D721Med (cell line): ENCODE results near the gene EFHD2.

Experiments used
- DNase-seq: peaks from one replicate; pipeline ENCODE4 v3.0.0; 2011; ENCODE audit warnings: low spot score; ENCODE audit not compliant: insufficient read length
- FAIRE-seq: peaks from 2 replicates; lab custom pipeline; 2011; peaks lifted over from hg19 to GRCh38; lab: Jason Lieb, UNC
- TF ChIP-seq, protein P1 (sequence below): IDR thresholded peaks from 2 replicates; pipeline ENCODE4 v1.5.1; 2012; ENCODE audit warnings: mild to moderate bottlenecking, control low read depth; ENCODE audit not compliant: insufficient read depth; ENCODE audit errors: missing control alignments

The EFHD2 gene

DNA sequence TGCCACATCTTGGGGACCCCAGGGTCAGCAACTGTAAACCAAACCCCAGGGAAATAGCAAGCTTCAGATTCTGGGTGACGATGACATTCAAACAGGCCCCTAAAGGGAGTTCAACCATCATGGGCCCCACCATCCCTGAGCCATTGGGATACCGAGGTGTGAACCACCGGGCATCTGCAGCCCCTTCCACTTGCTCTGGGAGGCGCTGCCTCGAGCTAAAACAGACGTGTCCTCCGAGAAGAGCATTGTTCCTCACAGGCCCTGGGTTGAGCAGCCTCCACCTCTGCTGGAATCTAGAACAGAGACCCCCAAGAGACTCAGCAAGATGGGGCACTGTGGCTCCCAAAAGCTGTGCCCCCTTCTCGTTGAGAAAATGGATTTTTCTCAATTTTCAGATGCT lies 19.0 kb upstream of the EFHD2 start:
- FAIRE-seq: no peak
- TF ChIP-seq, protein P1, sequence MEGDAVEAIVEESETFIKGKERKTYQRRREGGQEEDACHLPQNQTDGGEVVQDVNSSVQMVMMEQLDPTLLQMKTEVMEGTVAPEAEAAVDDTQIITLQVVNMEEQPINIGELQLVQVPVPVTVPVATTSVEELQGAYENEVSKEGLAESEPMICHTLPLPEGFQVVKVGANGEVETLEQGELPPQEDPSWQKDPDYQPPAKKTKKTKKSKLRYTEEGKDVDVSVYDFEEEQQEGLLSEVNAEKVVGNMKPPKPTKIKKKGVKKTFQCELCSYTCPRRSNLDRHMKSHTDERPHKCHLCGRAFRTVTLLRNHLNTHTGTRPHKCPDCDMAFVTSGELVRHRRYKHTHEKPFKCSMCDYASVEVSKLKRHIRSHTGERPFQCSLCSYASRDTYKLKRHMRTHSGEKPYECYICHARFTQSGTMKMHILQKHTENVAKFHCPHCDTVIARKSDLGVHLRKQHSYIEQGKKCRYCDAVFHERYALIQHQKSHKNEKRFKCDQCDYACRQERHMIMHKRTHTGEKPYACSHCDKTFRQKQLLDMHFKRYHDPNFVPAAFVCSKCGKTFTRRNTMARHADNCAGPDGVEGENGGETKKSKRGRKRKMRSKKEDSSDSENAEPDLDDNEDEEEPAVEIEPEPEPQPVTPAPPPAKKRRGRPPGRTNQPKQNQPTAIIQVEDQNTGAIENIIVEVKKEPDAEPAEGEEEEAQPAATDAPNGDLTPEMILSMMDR: no peak
- DNase-seq: no peak

DNA sequence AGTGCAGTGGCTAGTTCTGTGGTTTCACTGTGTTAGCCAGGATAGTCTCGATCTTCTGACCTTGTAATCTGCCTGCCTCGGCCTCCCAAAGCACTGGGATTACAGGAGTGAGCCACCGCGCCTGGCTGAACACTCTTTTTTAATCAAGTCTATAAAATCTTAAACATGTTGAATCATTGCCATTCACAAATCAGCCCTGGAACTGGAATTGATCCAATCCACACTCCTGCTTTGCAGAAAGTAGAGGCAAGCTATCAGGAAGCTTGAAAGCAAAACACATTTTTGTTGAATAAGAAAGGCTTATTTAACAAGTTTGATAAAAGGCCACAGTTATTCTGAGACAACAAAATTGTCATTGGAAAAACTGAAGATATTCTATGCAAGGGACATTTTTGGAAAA lies 18.3 kb upstream of the EFHD2 start:
- TF ChIP-seq, protein P1: no peak
- FAIRE-seq (no peak), DNase-seq (no peak)

DNA sequence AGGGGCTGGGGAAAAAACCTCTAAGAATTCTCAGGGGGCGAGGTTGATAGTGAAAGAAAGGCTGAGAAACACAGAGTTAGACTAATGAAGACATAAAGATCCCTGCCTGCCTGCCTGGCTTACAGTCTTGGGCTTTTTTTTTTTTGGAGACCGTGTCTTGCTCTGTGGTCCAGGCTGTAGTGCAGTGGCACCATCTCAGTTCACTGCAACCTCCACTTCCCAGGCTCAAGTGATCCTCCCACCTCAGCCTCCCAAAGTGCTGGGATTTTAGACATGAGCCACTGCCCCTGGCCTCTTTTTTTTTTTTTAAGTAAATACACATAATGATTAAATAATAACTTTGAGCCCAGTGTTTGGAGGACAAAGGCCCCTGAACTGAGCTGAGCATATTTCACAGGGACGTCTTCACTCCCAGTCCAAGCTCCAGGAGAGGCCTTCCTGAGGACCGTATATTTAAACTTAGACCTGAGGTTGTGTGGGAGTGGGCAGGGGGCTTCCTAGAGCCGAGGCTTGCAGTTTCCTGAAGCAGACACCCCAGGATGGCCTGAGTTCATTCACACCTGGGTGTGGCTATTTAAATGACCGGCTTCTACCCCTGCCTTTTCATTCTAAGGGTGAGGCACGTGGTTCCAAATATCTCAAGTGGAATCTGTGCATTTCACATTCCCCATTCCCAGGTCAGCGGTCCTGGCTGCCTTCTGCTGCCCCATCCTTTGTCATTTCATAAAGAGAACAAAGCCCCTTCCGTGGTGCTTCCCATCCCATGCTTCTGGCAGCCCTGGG lies 16.0 kb upstream of the EFHD2 start:
- no peak for DNase-seq
- FAIRE-seq: no peak
- TF ChIP-seq, protein P1: no peak

DNA sequence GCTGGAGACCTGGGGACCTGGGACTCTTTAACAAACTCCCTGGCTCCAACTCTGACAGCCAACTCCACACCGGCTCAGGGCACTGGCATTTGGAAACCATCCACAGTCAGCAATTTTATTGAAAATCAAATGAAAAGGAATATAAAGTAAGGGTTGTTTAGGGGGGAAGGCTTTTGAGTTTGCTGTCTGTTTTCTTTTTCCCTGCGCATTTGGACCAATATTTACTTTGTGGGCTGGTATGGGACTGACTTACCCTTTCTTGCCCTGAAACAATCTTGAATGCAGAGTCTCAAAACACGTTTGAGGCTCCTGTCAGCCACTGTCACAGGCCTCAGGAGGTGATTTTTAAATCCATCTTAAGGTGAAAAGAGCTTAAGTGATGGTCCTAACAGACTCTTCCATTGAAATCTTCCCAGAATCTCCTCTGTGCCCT lies 15.4 kb upstream of the EFHD2 start:
- TF ChIP-seq, protein P1: no peak
- DNase-seq (no peak), FAIRE-seq (no peak)

DNA sequence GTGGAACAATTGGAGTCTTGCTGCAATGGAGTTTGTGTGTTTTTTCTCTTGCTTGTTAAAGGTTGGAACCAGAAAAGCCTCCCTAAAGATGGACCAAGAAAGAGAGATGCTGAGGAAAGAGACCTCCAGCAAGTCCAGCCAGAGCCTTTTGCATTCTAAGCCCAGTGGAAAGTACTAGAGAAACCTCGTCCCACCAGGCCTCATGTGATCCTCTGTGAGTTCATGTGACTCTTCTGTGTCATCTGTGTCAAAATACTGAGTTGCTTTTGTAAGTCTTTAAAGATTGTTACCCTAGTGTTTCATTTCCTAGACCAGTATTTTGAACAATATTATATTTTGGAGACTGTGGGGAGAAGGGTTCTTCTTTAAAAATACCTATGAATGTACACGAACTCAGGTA lies 12.5 kb upstream of the EFHD2 start:
- no peak for DNase-seq
- FAIRE-seq: no peak
- TF ChIP-seq, protein P1: no peak

DNA sequence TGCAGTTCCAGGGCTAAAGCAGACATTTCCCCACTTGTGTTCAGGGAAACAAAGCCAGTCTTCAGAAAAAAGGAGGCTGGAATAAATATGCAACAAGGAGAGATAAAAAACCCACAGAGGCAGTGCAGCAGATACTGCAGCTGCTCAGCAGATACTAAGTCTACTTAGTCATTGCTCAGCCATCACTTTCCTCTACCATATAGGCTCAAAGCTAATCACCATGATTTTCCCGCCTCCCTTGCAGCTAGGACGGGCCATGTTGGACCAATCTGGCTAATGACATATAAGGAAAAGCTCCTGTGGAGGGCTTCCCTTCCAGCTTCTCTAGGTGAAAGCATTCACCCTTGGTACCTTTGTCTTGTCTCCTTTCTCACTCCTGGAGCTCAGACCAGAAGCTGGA lies 10.0 kb upstream of the EFHD2 start:
- no peak for FAIRE-seq
- no peak for DNase-seq
- TF ChIP-seq, protein P1: no peak

DNA sequence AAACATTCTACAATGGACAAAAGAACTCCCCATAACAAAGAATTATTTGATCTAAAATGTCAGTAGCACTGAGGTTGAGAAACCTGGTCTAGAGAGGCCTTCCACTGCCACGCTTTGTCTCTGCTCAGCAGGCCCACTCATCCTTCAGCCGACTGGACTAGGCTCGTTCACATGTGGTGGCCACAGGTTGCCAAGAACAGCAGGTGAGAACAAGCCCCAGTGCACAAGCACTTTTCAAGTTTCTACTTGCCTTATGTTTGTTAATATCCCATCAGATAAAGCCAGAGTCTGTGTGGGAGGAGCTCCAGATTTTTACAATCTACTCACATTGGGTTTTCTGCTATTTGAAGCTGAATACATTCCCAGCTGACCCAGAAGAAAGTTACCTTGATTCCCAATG lies 9.1 kb upstream of the EFHD2 start:
- DNase-seq (no peak), FAIRE-seq (no peak)
- TF ChIP-seq, protein P1: no peak
